Nephron progenitor cell (in vitro differentiated cells): ENCODE results near the gene CRYBG2.

Experiments used
- DNase-seq: peaks from one replicate; pipeline ENCODE4 v3.0.0; 2021
- H3K27ac Mint-ChIP-seq: 2 replicates; pipeline ENCODE4 v1.8.0; 2021; ENCODE audit warnings: mild to moderate bottlenecking, moderate library complexity, mixed read lengths
- H3K27me3 Mint-ChIP-seq: 2 replicates; pipeline ENCODE4 v1.8.0; 2021; ENCODE audit warnings: mild to moderate bottlenecking, low read depth, mixed read lengths; ENCODE audit not compliant: poor library complexity
- H3K36me3 Mint-ChIP-seq: 2 replicates; pipeline ENCODE4 v1.8.0; 2021; ENCODE audit warnings: low read depth, mixed read lengths
- H3K4me1 Mint-ChIP-seq: 2 replicates; pipeline ENCODE4 v1.8.0; 2021; ENCODE audit warnings: mixed read lengths
- H3K4me3 Mint-ChIP-seq: 2 replicates; pipeline ENCODE4 v1.8.0; 2021; ENCODE audit warnings: mild to moderate bottlenecking, moderate library complexity, mixed read lengths
- H3K9me3 Mint-ChIP-seq: 2 replicates; pipeline ENCODE4 v1.8.0; 2021; ENCODE audit warnings: mild to moderate bottlenecking, moderate library complexity, mixed read lengths
- CTCF ChIP-seq: fragments of 200-600 bp; sonication (generic); IDR thresholded peaks from 2 replicates; pipeline ENCODE4 v1.5.0; 2021; ENCODE audit warnings: antibody characterized with exemption

CRYBG2 gene

GRCh38 chr1:26349188-26349876, 4.6 kb downstream of the CRYBG2 start:
- no peaks in the 10 kb centered on the region for H3K27me3 Mint-ChIP-seq
- no peak for TF ChIP-seq CTCF
- H3K9me3 Mint-ChIP-seq: no peaks in the 10 kb centered on the region
- peaks cover 53% of the 10 kb centered on the region for H3K4me1 Mint-ChIP-seq
- peak overlapping the region; percentile 71 for H3K27ac Mint-ChIP-seq
- peak overlapping the region; percentile 18 for H3K4me3 Mint-ChIP-seq
- H3K36me3 Mint-ChIP-seq: no peaks in the 10 kb centered on the region
- DNase-seq: no peak

GRCh38 chr1:26346274-26347033, 7.5 kb downstream of the CRYBG2 start:
- no peak for DNase-seq
- no peak for TF ChIP-seq CTCF
- Mint-ChIP-seq H3K27ac (no peak overlapping the region), H3K4me3 (no peak overlapping the region), H3K4me1 (peaks cover 28% of the 10 kb centered on the region), H3K9me3 (no peaks in the 10 kb centered on the region), H3K36me3 (no peaks in the 10 kb centered on the region), H3K27me3 (no peaks in the 10 kb centered on the region)

GRCh38 chr1:26345718-26346117, 8.2 kb downstream of the CRYBG2 start:
- H3K27ac Mint-ChIP-seq: no peak overlapping the region
- no peaks in the 10 kb centered on the region for H3K9me3 Mint-ChIP-seq
- H3K4me1 Mint-ChIP-seq: peaks cover 21% of the 10 kb centered on the region
- no peak for DNase-seq
- H3K36me3 Mint-ChIP-seq: no peaks in the 10 kb centered on the region
- H3K4me3 Mint-ChIP-seq: no peak overlapping the region
- TF ChIP-seq CTCF: no peak
- no peaks in the 10 kb centered on the region for H3K27me3 Mint-ChIP-seq

GRCh38 chr1:26344147-26344920, 9.6 kb downstream of the CRYBG2 start:
- Mint-ChIP-seq H3K27me3 (peaks cover 3% of the 10 kb centered on the region), H3K4me1 (peaks cover 13% of the 10 kb centered on the region), H3K36me3 (no peaks in the 10 kb centered on the region), H3K9me3 (no peaks in the 10 kb centered on the region), H3K4me3 (no peak overlapping the region), H3K27ac (no peak overlapping the region)
- DNase-seq: no peak
- no peak for TF ChIP-seq CTCF

- Mint-ChIP-seq H3K9me3 (no peaks in the 10 kb centered on the region), H3K4me3 (no peak overlapping the region), H3K36me3 (no peaks in the 10 kb centered on the region), H3K27me3 (peaks cover 4% of the 10 kb centered on the region), H3K27ac (no peak overlapping the region), H3K4me1 (peaks cover 41% of the 10 kb centered on the region)
- no peak for TF ChIP-seq CTCF
- DNase-seq: no peak
Observed at GRCh38 chr1:26340047-26340481, 13.9 kb downstream of the CRYBG2 start.
